Ishikawa (cell line): ENCODE measurements around the gene SLC4A1AP.

ENCODE experiments used
- CREB1 ChIP-seq: IDR thresholded peaks from 2 replicates; pipeline ENCODE4 v1.6.1; 2012; ENCODE audit warnings: low read depth
- RAD21 ChIP-seq: IDR thresholded peaks from 2 replicates; pipeline ENCODE4 v1.6.1; 2012; ENCODE audit warnings: low read depth
- TEAD4 ChIP-seq: IDR thresholded peaks from 2 replicates; pipeline ENCODE4 v1.6.1; 2012
- YY1 ChIP-seq: IDR thresholded peaks from 2 replicates; pipeline ENCODE4 v1.6.1; 2012; ENCODE audit warnings: low read depth
- TF ChIP-seq, protein P1 (sequence below): IDR thresholded peaks from 2 replicates; pipeline ENCODE4 v1.6.1; 2012

GRCh38 chr2:27704342-27704876 is 40.7 kb downstream of the SLC4A1AP start:
- TF ChIP-seq TEAD4 (no peak), YY1 (no peak), CREB1 (no peak), RAD21 (no peak)
- TF ChIP-seq, protein P1, sequence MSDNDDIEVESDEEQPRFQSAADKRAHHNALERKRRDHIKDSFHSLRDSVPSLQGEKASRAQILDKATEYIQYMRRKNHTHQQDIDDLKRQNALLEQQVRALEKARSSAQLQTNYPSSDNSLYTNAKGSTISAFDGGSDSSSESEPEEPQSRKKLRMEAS: no peak
